K562 treated with DMSO at 1 percent for 12 hours (cell line): ENCODE results near the gene PCDHAC1. TPM values are rescaled to one million over a fixed set of nuclear protein-coding genes. Genes with fewer than 3 reads are reported as not detected.

ENCODE experiments used
- total RNA-seq: library from RNA; unstranded; fragments of 300-600 nt; gene quantifications from 2 replicates; pipeline ENCODE4 v1.2.3, GENCODE V29; 2022; ENCODE audit not compliant: insufficient read depth

PCDHAC1 gene
- not detected in 2 replicates for total RNA-seq

DNA sequence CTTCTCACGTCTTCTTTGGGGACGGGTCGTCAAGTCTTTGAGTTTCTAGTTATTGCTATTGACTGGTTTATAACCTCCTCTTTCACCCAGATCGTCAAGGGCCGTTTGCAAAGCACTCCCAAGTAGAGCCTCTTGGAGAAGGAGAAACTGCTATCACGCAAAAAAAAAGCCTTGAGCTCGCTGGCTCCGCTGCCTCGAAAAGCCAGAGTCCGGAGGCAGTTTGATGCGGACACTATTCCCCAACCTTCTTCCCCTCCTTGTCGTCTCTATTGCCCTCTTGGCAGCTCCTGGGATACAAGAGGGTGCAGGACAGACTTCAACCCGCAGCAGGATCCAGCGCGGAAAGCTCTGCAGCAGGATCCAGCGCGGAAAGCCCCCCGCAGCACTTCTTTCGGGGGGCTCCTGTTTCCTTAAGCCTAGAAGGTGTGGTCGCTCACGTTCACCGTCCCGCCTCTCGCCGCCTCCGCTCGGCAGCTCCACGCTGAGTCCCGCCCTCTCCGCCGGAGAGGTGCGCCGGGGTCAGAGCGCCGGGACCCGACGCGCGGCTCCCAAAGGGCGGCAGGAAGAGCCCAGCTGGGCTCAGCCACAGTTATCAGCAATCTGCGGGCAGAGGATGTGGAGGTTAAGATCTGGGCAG lies at the start of gene PCDHAC1:
Gene PCDHAC1, plus strand, starts transcription at position 494 of the 637 bp plus-strand sequence. CDS start 594 bp downstream, outside the sequence.

GRCh38 chr5:140881889-140882590 lies 44.1 kb upstream of the PCDHAC1 start, which contains the start of gene PCDHA13:
Gene PCDHA13, plus strand, starts transcription at chr5:140882124. Its CDS starts 145 bp downstream, at chr5:140882269.

DNA sequence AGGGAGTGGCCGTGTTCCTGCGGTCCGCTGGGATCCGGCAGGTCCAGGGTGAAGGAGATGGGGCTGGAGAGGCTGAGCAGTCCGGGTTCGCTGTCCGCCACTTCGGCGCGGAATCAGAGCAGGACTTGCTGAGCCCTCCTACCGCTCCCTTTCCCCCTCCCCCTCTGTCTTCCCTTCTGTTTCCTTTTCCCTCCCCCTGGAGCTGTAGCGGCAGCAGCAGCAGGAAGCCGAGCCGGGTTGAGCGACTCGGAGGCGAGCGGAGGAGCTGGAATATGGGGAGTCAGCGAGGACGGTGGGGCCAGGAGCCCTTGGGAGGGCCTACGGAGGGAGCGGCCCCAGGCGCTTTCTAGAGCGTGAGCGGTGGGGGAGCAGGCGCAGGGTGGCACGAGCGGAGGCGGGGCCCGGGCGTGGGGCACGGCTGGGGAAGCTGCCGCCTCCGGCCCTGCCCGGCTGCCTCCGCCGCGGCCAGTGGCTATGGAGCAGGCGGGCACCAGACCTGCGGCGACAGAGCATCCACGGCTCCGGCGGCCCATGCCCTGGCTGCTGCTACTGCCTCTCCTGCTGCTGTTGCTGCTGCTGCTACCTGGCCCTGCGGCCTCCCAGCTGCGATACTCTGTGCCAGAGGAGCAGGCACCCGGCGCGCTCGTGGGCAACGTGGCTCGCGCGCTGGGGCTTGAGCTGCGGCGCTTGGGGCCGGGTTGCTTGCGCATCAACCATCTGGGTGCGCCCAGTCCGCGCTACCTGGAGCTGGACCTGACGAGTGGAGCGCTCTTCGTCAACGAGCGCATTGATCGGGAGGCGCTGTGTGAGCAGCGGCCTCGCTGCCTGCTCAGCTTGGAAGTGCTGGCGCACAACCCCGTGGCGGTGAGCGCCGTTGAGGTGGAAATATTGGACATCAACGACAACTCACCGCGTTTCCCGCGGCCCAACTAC lies 40.5 kb downstream of the PCDHAC1 start, which contains the start of gene PCDHAC2:
Gene PCDHAC2, plus strand, starts transcription at position 184 of the 933 bp plus-strand sequence. Its CDS starts 291 bp downstream, at position 475.

Other genes with a start within 250 kb of the PCDHAC1 start
- gene HARS1, start 234.9 kb upstream of the PCDHAC1 start, total RNA-seq = 43.2 and 73.1 TPM in 2 replicates
- gene HARS2, start 234.8 kb upstream of the PCDHAC1 start, total RNA-seq = 15.7 and 21.4 TPM in 2 replicates
- gene ZMAT2, start 225.9 kb upstream of the PCDHAC1 start, total RNA-seq = 42.5 and 46.1 TPM in 2 replicates
- gene PCDHA1, start 140.2 kb upstream of the PCDHAC1 start, total RNA-seq = not detected in 2 replicates
- gene PCDHA2, start 131.4 kb upstream of the PCDHAC1 start, total RNA-seq = not detected in 2 replicates
- not detected in 2 replicates for gene PCDHA3, start 125.2 kb upstream of the PCDHAC1 start, total RNA-seq
- not detected in 2 replicates for gene PCDHA4, start 119.2 kb upstream of the PCDHAC1 start, total RNA-seq
- gene PCDHA5, start 104.7 kb upstream of the PCDHAC1 start, total RNA-seq = not detected in 2 replicates
- not detected in 2 replicates for gene PCDHA6, start 98.3 kb upstream of the PCDHAC1 start, total RNA-seq
- not detected in 2 replicates for gene PCDHA7, start 92.0 kb upstream of the PCDHAC1 start, total RNA-seq
- not detected in 2 replicates for gene PCDHA8, start 85.1 kb upstream of the PCDHAC1 start, total RNA-seq
- not detected in 2 replicates for gene PCDHA9, start 77.9 kb upstream of the PCDHAC1 start, total RNA-seq
- gene PCDHA10, start 70.4 kb upstream of the PCDHAC1 start, total RNA-seq = not detected in 2 replicates
- not detected in 2 replicates for gene PCDHA11, start 57.3 kb upstream of the PCDHAC1 start, total RNA-seq
- gene PCDHA12, start 51.0 kb upstream of the PCDHAC1 start, total RNA-seq = not detected in 2 replicates
- gene PCDHA13, start 44.2 kb upstream of the PCDHAC1 start, total RNA-seq = not detected in 2 replicates
- not detected in 2 replicates for gene PCDHAC2, start 40.2 kb downstream of the PCDHAC1 start, total RNA-seq
- not detected in 2 replicates for gene PCDHB1, start 125.1 kb downstream of the PCDHAC1 start, total RNA-seq
- gene PCDHB2, start 168.3 kb downstream of the PCDHAC1 start, total RNA-seq = 0.14 TPM in 1 of 2 replicates, not detected in the other
- gene PCDHB3, start 174.2 kb downstream of the PCDHAC1 start, total RNA-seq = not detected in 2 replicates
- not detected in 2 replicates for gene PCDHB4, start 195.5 kb downstream of the PCDHAC1 start, total RNA-seq
- 0.25 TPM in 1 of 2 replicates, not detected in the other for gene PCDHB5, start 208.9 kb downstream of the PCDHAC1 start, total RNA-seq
- not detected in 2 replicates for gene PCDHB6, start 223.8 kb downstream of the PCDHAC1 start, total RNA-seq
- not detected in 2 replicates for gene PCDHB7, start 246.3 kb downstream of the PCDHAC1 start, total RNA-seq